Endothelial cell of umbilical vein (primary cell): Measurements from ENCODE around the gene SLC43A1. TPM values are rescaled to one million over a fixed set of nuclear protein-coding genes. Genes with fewer than 3 reads are reported as not detected.

Experiments used
- BruUV-seq: library from RNA; stranded (reverse); fragments of 400-500 nt; replicated peaks from 2 replicates; lab custom pipeline; 2021; lab: Mats Ljungman, UMichigan
- CTCF ChIA-PET: fragments of 300-600, 350-600 bp; sonication (Branson Sonifier 250); formaldehyde crosslinking; loops from one replicate; lab custom pipeline; 2021; ENCODE audit warnings: antibody characterized with exemption, inconsistent platforms; lab: Charles Lee
- POLR2A ChIA-PET: fragments of 300-600, 350-600 bp; sonication (Branson Sonifier 250); formaldehyde crosslinking; loops from one replicate; lab custom pipeline; 2021; ENCODE audit warnings: antibody characterized with exemption, inconsistent platforms; lab: Charles Lee
- DNase-seq: peaks from one replicate; pipeline ENCODE4 v3.0.0-alpha.2; 2011; ENCODE audit warnings: low read depth, low spot score
- FAIRE-seq: peaks from 2 replicates; lab custom pipeline; 2011; peaks lifted over from hg19 to GRCh38; lab: Jason Lieb, UNC
- H2AFZ ChIP-seq: 2 replicates; pipeline ENCODE4 v1.6.0; 2012; ENCODE audit warnings: low read depth, low read length, control low read depth, inconsistent platforms
- H3K27ac ChIP-seq: 2 replicates; pipeline ENCODE4 v1.5.1; 2011; ENCODE audit warnings: low read depth, mild to moderate bottlenecking, control low read depth, low read length, moderate library complexity; ENCODE audit not compliant: insufficient read depth
- H3K27me3 ChIP-seq, 2 experiments: 2 replicates each; pipeline versions ENCODE4 v1.6.0 to v1.6.1; 2011; ENCODE audit warnings: low read length in 2 of 2, mixed read lengths in 1 of 2; ENCODE audit not compliant: control insufficient read depth in 2 of 2, insufficient read depth in 2 of 2
- H3K36me3 ChIP-seq, 2 experiments: 2 replicates in 1 of 2; 3 replicates in 1 of 2; pipeline ENCODE4 v1.5.1; 2011; ENCODE audit warnings: low read length in 2 of 2, mild to moderate bottlenecking in 1 of 2, moderate library complexity in 1 of 2; ENCODE audit not compliant: control insufficient read depth in 2 of 2, insufficient read depth in 2 of 2; ENCODE audit errors: extremely low read depth in 1 of 2
- H3K4me1 ChIP-seq: 3 replicates; pipeline ENCODE4 v1.5.1; 2011; ENCODE audit warnings: mild to moderate bottlenecking, low read length; ENCODE audit not compliant: control insufficient read depth, insufficient read depth; ENCODE audit errors: extremely low read depth
- H3K4me2 ChIP-seq: 2 replicates; pipeline ENCODE4 v1.6.1; 2011; ENCODE audit warnings: low read length, control low read depth, mixed read lengths; ENCODE audit not compliant: insufficient read depth
- H3K4me3 ChIP-seq, 3 experiments: fragments of 200-600 bp in 1 of 3; sonication (generic), shearing (Covaris generic) in 1 of 3; replicated peaks in 1 of 3; 2 replicates each; pipeline ENCODE4 v1.5.1; 2011 to 2016; ENCODE audit warnings: control low read depth in 3 of 3, low read length in 3 of 3, mild to moderate bottlenecking in 2 of 3, inconsistent platforms in 1 of 3, low read depth in 1 of 3, moderate library complexity in 1 of 3; ENCODE audit not compliant: insufficient read depth in 1 of 3
- H3K79me2 ChIP-seq: 2 replicates; pipeline ENCODE4 v1.6.0; 2012; ENCODE audit warnings: low read length, inconsistent platforms; ENCODE audit not compliant: control insufficient read depth, insufficient read depth
- H3K9ac ChIP-seq: replicated peaks from 2 replicates; pipeline ENCODE3; 2011; ENCODE audit warnings: low read length, control low read depth; ENCODE audit not compliant: insufficient read depth; ENCODE audit errors: extremely low read depth
- H3K9me1 ChIP-seq: replicated peaks from 3 replicates; pipeline ENCODE4 v1.6.0; 2011; ENCODE audit warnings: mild to moderate bottlenecking, low read length; ENCODE audit not compliant: control insufficient read depth, insufficient read depth; ENCODE audit errors: extremely low read depth
- H3K9me3 ChIP-seq: replicated peaks from 2 replicates; pipeline ENCODE4 v1.5.1; 2012; ENCODE audit warnings: low read length, inconsistent platforms; ENCODE audit not compliant: control insufficient read depth, insufficient read depth
- H4K20me1 ChIP-seq: replicated peaks from 2 replicates; pipeline ENCODE3; 2011; ENCODE audit warnings: mild to moderate bottlenecking, low read length; ENCODE audit not compliant: control insufficient read depth, insufficient read depth; ENCODE audit errors: extremely low read depth
- EZH2 ChIP-seq: IDR thresholded peaks from 2 replicates; pipeline ENCODE4 v1.6.1; 2012; ENCODE audit warnings: borderline replicate concordance, low read depth, mild to moderate bottlenecking, moderate library complexity, low read length, inconsistent platforms; ENCODE audit not compliant: severe bottlenecking
- FOS ChIP-seq: IDR thresholded peaks from 2 replicates; pipeline ENCODE4 v1.6.1; 2011; ENCODE audit warnings: mild to moderate bottlenecking, low read length, moderate library complexity, borderline replicate concordance; ENCODE audit not compliant: insufficient read depth
- MAX ChIP-seq: IDR thresholded peaks from 2 replicates; pipeline ENCODE4 v1.6.1; 2011; ENCODE audit not compliant: insufficient read depth, insufficient read length
- POLR2A ChIP-seq: IDR thresholded peaks from 2 replicates; pipeline ENCODE4 v1.6.1; 2012; ENCODE audit warnings: low read depth, mild to moderate bottlenecking, control low read depth, low read length
- dilution Hi-C: fragments of 300-500 bp; cut with MboI; formaldehyde crosslinking; loops from one replicate; pipeline ENCODE4 v1.15.0; 2019; ENCODE audit warnings: low sequenced_read_pairs; ENCODE audit not compliant: extremely low pct_ligation_motif_present
- intact Hi-C: fragments of 100-400 bp; cut with micrococcal nuclease; formaldehyde crosslinking; loops from one replicate; pipeline ENCODE4 v1.10.0; 2022
- polyA plus RNA-seq, 4 experiments: library from polyadenylated mRNA; depleted of rRNA in 3 of 4; stranded (reverse) in 3 of 4; unstranded in 1 of 4; fragments of >200 nt; gene quantifications; 2 replicates each; pipeline versions ENCODE4 v1.2.1 to v1.2.3, GENCODE V29; 2011 to 2012; ENCODE audit warnings: missing spikeins in 1 of 4
- total RNA-seq: library from RNA; stranded (reverse); gene quantifications from 2 replicates; pipeline ENCODE4 v1.2.3, GENCODE V29; 2021

SLC43A1 gene
- total and polyA plus RNA-seq, 2 donors (not counting 3 experiments of a cell fraction or from before 2014, with no cell fraction given) = 13.7 to 19.5 TPM

- H3K9me3 ChIP-seq = no peaks in the 10 kb centered on the region
- H3K79me2 ChIP-seq = no peaks in the 10 kb centered on the region
- ChIA-PET CTCF (interaction anchor here (0.6 to 5.6 kb wide), 53 partner anchors 8 to 1065 kb away, joined by 3 to 152 read pairs (median 6); partner anchors contain the start of genes SLC43A1, SLC43A3 and TIMM10), POLR2A (interaction anchor here (0.5 to 0.7 kb wide), 2 partner anchors 149 to 182 kb away, joined by 3 to 4 read pairs; no protein-coding TSS in a partner anchor)
- H3K4me1 ChIP-seq = peaks cover 14% of the 10 kb centered on the region
- TF ChIP-seq MAX (no peak), POLR2A (no peak), EZH2 (peak; percentile 97), FOS (no peak)
- dilution Hi-C loops (no loop called here), intact Hi-C loops (loop anchor here (5.0 kb wide), 1 partner anchor 52 kb away; no protein-coding TSS in a partner anchor)
- peak overlapping the region; percentile 45 for H3K4me2 ChIP-seq
- DNase-seq = no peak
- no peak overlapping the region for H2AFZ ChIP-seq
- no TSS peak for BruUV-seq
- H3K27ac ChIP-seq = no peak overlapping the region
- H3K4me3 ChIP-seq = no peak overlapping the region
- peak; percentile 12 for FAIRE-seq
- no peaks in the 10 kb centered on the region for H3K9me1 ChIP-seq
- no peaks in the 10 kb centered on the region for H3K36me3 ChIP-seq
- H4K20me1 ChIP-seq = no peaks in the 10 kb centered on the region
- H3K9ac ChIP-seq = no peak overlapping the region
- H3K27me3 ChIP-seq = peaks cover 34 to 39% of the 10 kb centered on the region in 2 experiments
Observed at GRCh38 chr11:57459164-57460021, 56.1 kb downstream of the SLC43A1 start.
